ENCODE measurements around the gene HAAO.

The HAAO gene

DNA sequence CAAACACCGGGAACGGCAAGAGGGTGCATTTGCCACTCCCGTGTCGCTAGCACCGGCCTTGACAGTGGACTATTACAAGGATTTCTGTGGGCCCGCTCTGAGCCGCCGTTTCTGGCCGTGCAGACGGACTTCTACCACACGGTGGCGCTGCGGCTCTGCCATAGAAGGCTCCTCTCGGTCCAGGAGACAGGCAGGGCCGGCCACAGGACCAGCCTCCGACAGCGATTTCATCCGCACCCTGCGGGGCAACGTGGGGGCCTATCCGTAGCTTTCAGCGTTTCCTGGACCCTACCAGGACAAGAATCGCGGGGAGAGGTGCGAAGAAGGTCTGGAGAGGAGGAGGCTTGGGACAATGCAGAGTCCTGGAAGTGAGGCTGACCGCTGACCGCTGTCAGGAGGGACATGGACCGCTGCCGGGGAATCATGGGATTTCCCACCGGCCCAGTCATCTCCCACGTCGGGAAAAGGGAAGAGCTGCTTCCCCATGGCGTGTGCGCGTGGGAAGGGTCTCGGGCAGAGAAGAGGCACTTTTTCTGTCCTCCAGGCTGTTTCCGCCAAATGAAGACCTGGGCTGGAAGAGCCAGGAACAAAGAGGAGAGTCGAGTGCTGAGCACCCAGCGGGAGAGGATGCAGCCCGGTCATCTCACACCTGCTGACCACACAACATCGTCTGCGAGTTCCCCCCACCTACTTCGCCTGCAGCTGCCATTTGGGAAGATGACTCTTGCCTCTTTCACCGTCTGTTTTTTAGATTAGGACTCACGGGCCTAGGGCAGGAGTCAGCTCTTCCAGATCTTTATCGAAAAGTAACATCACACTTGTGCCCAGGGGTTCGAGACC is 35.5 kb upstream of the HAAO start:
- peak; percentile 79 for DNase-seq (ENCODE audit: low read depth, low spot score)
- in situ Hi-C loops (cut with HindIII; ENCODE audit: low sequenced_read_pairs), result no loop called here
- H3K4me3 ChIP-seq (ENCODE audit: low read depth, low read length), result peak overlapping the region; percentile 10
- TF ChIP-seq CTCF (IDR thresholded peaks at IDR 0.05; ENCODE audit: low read depth, low read length), result peak; percentile 87

DNA sequence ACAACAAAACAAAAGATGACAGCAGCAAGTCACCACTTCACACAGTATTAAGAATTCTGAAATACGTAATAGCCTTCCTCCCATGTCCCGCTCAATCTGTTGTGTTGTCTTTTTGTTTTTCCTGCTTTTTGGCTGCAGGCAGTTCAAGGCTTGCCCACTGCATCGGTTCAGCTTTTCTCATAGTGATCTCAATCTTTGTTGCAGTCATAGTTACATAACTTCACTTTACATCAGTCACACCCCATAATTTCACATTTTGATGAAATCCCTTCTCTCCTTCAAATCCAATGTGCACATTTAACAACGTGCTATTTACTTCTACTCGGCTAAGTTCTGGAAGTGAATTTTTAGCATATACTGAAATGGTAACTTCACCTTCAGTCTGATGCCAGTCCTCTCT is 33.8 kb upstream of the HAAO start:
- no peak for DNase-seq (ENCODE audit: low read depth, low spot score)
- H3K4me3 ChIP-seq (ENCODE audit: low read depth, low read length), result no peak overlapping the region

DNA sequence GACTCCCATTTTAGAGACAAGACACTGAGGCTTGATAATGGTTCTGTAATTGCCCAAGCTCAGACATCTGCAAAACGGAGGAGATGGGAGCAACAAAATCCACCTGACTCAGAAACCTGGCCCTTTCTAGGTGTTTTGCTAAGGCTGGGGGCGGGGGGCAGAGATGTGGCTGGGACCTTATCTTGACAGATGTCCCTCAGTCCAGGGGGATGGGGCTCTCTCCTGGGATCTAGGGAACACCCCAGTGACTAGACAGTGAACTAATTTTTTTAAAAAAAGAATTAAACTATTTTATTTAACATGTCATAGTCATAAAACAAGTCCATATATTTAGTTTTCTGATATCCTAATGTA is 32.0 kb upstream of the HAAO start:
- no peak for DNase-seq (ENCODE audit: low read depth, low spot score)
- in situ Hi-C loops (cut with HindIII; ENCODE audit: low sequenced_read_pairs), result no loop called here
- no peak overlapping the region for H3K4me3 ChIP-seq (ENCODE audit: low read depth, low read length)
- TF ChIP-seq CTCF (IDR thresholded peaks at IDR 0.05; ENCODE audit: low read depth, low read length), result no peak

More for the DNA sequence above, 33.8 kb upstream of the HAAO start:
- in situ Hi-C loops (cut with HindIII; ENCODE audit: low sequenced_read_pairs), result no loop called here
- TF ChIP-seq CTCF (IDR thresholded peaks at IDR 0.05; ENCODE audit: low read depth, low read length), result no peak

GRCh38 chr2:42823744-42824453 is 31.5 kb upstream of the HAAO start:
- DNase-seq (ENCODE audit: low read depth, low spot score), result no peak
- no peak for TF ChIP-seq CTCF (IDR thresholded peaks at IDR 0.05; ENCODE audit: low read depth, low read length)
- H3K4me3 ChIP-seq (ENCODE audit: low read depth, low read length), result no peak overlapping the region
- in situ Hi-C loops (cut with HindIII; ENCODE audit: low sequenced_read_pairs), result no loop called here

- H3K4me3 ChIP-seq (ENCODE audit: low read depth, low read length), result no peak overlapping the region
- DNase-seq (ENCODE audit: low read depth, low spot score), result no peak
- TF ChIP-seq CTCF (IDR thresholded peaks at IDR 0.05; ENCODE audit: low read depth, low read length), result no peak
- in situ Hi-C loops (cut with HindIII; ENCODE audit: low sequenced_read_pairs), result no loop called here
These were observed 26.8 kb upstream of the HAAO start for GRCh38 chr2:42819160-42819559.

DNA sequence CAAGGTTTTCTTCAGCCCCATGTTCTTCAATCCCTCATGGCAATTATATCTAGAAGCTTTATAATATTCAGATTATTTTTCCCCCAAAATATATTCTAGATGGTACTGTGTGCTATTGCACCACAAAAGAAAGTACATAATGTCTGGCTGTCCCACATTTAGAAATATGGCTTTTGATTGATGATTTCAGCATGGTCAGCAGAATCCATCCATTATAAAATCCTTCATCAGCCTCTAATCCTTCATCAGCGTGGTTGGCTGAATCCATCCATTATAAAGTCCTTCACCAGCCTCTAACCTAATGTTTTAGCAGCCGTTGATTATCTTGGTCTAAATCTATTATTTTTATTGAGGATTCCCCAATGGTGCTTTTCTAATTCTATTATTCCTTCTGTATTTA is 23.3 kb upstream of the HAAO start:
- H3K4me3 ChIP-seq (ENCODE audit: low read depth, low read length), result no peak overlapping the region
- in situ Hi-C loops (cut with HindIII; ENCODE audit: low sequenced_read_pairs), result no loop called here
- DNase-seq (ENCODE audit: low read depth, low spot score), result no peak
- TF ChIP-seq CTCF (IDR thresholded peaks at IDR 0.05; ENCODE audit: low read depth, low read length), result no peak
